H9 (cell line): ENCODE data around the gene ALDH5A1. TPM values are rescaled to one million over a fixed set of nuclear protein-coding genes. Genes with fewer than 3 reads are reported as not detected.

ENCODE experiments used
- DNase-seq: peaks from one replicate; pipeline ENCODE4 v3.0.0-alpha.2; 2017
- H2AFZ ChIP-seq: one replicate; pipeline ENCODE4 v1.6.1; 2013; ENCODE audit warnings: mild to moderate bottlenecking, low read length, control low read depth, moderate library complexity
- H2AK5ac ChIP-seq: 2 replicates; pipeline ENCODE4 v1.6.1; 2013; ENCODE audit warnings: low read length, control low read depth, mixed read lengths; ENCODE audit not compliant: insufficient read length
- H2BK120ac ChIP-seq: one replicate; pipeline ENCODE4 v1.6.1; 2013; ENCODE audit warnings: low read depth, mild to moderate bottlenecking, low read length, control low read depth, inconsistent platforms; ENCODE audit not compliant: poor library complexity, severe bottlenecking
- H2BK12ac ChIP-seq: 2 replicates; pipeline ENCODE4 v1.6.1; 2013; ENCODE audit warnings: low read length, control low read depth, mixed read lengths, low read depth; ENCODE audit not compliant: insufficient read length
- H2BK15ac ChIP-seq: 2 replicates; pipeline ENCODE4 v1.6.1; 2013; ENCODE audit warnings: low read depth, low read length, control low read depth
- H2BK20ac ChIP-seq: one replicate; pipeline ENCODE4 v1.6.1; 2013; ENCODE audit warnings: low read depth, mild to moderate bottlenecking, low read length, control low read depth, inconsistent platforms; ENCODE audit not compliant: poor library complexity, severe bottlenecking
- H2BK5ac ChIP-seq: 2 replicates; pipeline ENCODE4 v1.6.1; 2013; ENCODE audit warnings: low read length, control low read depth, mixed read lengths; ENCODE audit not compliant: insufficient read length
- H3K14ac ChIP-seq: 2 replicates; pipeline ENCODE4 v1.6.1; 2013; ENCODE audit warnings: low read length, control low read depth; ENCODE audit not compliant: insufficient read depth
- H3K18ac ChIP-seq: 2 replicates; pipeline ENCODE4 v1.6.1; 2013; ENCODE audit warnings: low read depth, mild to moderate bottlenecking, mixed read lengths, low read length, control low read depth; ENCODE audit not compliant: insufficient read length
- H3K23ac ChIP-seq: 2 replicates; pipeline ENCODE4 v1.6.1; 2013; ENCODE audit warnings: low read length, control low read depth, mixed read lengths, low read depth; ENCODE audit not compliant: insufficient read length
- H3K23me2 ChIP-seq: 2 replicates; pipeline ENCODE4 v1.6.1; 2013; ENCODE audit warnings: low read depth, mild to moderate bottlenecking, mixed read lengths, low read length, control low read depth; ENCODE audit not compliant: insufficient read length, poor library complexity, severe bottlenecking
- H3K27ac ChIP-seq: 2 replicates; pipeline ENCODE4 v1.5.1; 2013; ENCODE audit warnings: low read length, control low read depth, mixed read lengths, low read depth; ENCODE audit not compliant: insufficient read length
- H3K27me3 ChIP-seq: 2 replicates; pipeline ENCODE4 v1.6.1; 2013; ENCODE audit warnings: low read length, control low read depth, inconsistent platforms; ENCODE audit not compliant: insufficient read depth
- H3K4ac ChIP-seq: 2 replicates; pipeline ENCODE4 v1.6.1; 2013; ENCODE audit warnings: low read depth, mild to moderate bottlenecking, control low read depth, inconsistent platforms, low read length, moderate library complexity
- H3K4me1 ChIP-seq: 2 replicates; pipeline ENCODE4 v1.6.1; 2013; ENCODE audit warnings: low read length, control low read depth, inconsistent platforms; ENCODE audit not compliant: insufficient read depth
- H3K4me2 ChIP-seq: 2 replicates; pipeline ENCODE4 v1.6.1; 2013; ENCODE audit warnings: low read length, control low read depth, mixed read lengths; ENCODE audit not compliant: insufficient read length, insufficient read depth
- H3K56ac ChIP-seq: 2 replicates; pipeline ENCODE4 v1.6.1; 2013; ENCODE audit warnings: low read depth, mild to moderate bottlenecking, mixed read lengths, low read length, control low read depth; ENCODE audit not compliant: insufficient read length
- H3K79me1 ChIP-seq: 2 replicates; pipeline ENCODE4 v1.6.1; 2013; ENCODE audit warnings: low read depth, mild to moderate bottlenecking, moderate library complexity, low read length, control low read depth, inconsistent platforms; ENCODE audit not compliant: insufficient read depth, poor library complexity, severe bottlenecking
- H3K79me2 ChIP-seq: 2 replicates; pipeline ENCODE4 v1.6.1; 2013; ENCODE audit warnings: low read length, control low read depth, inconsistent platforms; ENCODE audit not compliant: insufficient read depth
- H3K9ac ChIP-seq: 2 replicates; pipeline ENCODE4 v1.6.1; 2013; ENCODE audit warnings: low read length, control low read depth, mixed read lengths; ENCODE audit not compliant: insufficient read length; ENCODE audit errors: extremely low read depth
- H3K9me3 ChIP-seq: one replicate; pipeline ENCODE4 v1.6.1; 2013; ENCODE audit warnings: low read depth, low read length, inconsistent platforms; ENCODE audit not compliant: control insufficient read depth
- H3T11ph ChIP-seq: one replicate; pipeline ENCODE4 v1.6.1; 2013; ENCODE audit warnings: mild to moderate bottlenecking, low read length, control low read depth, inconsistent platforms
- H4K20me1 ChIP-seq: one replicate; pipeline ENCODE4 v1.6.1; 2013; ENCODE audit not compliant: control insufficient read depth, insufficient read length, insufficient read depth
- H4K5ac ChIP-seq: 2 replicates; pipeline ENCODE4 v1.6.1; 2013; ENCODE audit warnings: low read depth, mild to moderate bottlenecking, mixed read lengths, low read length, control low read depth; ENCODE audit not compliant: insufficient read length
- H4K8ac ChIP-seq: replicated peaks from 2 replicates; pipeline ENCODE4 v1.6.1; 2013; ENCODE audit warnings: low read length, control low read depth, mixed read lengths, low read depth; ENCODE audit not compliant: insufficient read length
- H4K91ac ChIP-seq: 2 replicates; pipeline ENCODE4 v1.6.1; 2013; ENCODE audit warnings: low read depth, mild to moderate bottlenecking, moderate library complexity, mixed read lengths, low read length, control low read depth; ENCODE audit not compliant: insufficient read length
- H3K27ac Mint-ChIP-seq, 3 experiments: 2 replicates in 2 of 3; 3 replicates in 1 of 3; pipeline ENCODE4 v1.8.0; 2020 to 2021; ENCODE audit warnings: mixed read lengths in 3 of 3, mild to moderate bottlenecking in 1 of 3, moderate library complexity in 1 of 3
- H3K27me3 Mint-ChIP-seq: 2 replicates; pipeline ENCODE4 v1.8.0; 2021; ENCODE audit warnings: low read depth, mild to moderate bottlenecking, moderate library complexity, mixed read lengths
- H3K36me3 Mint-ChIP-seq, 3 experiments: 2 replicates in 2 of 3; 3 replicates in 1 of 3; pipeline ENCODE4 v1.8.0; 2020 to 2021; ENCODE audit warnings: low read depth in 3 of 3, mixed read lengths in 3 of 3; ENCODE audit not compliant: insufficient read depth in 1 of 3
- H3K4me1 Mint-ChIP-seq, 2 experiments: 2 replicates each; pipeline ENCODE4 v1.8.0; 2020; ENCODE audit warnings: mixed read lengths in 2 of 2
- H3K4me3 Mint-ChIP-seq, 2 experiments: 2 replicates in 1 of 2; 3 replicates in 1 of 2; pipeline ENCODE4 v1.8.0; 2020 to 2021; ENCODE audit warnings: mild to moderate bottlenecking in 2 of 2, mixed read lengths in 2 of 2, moderate library complexity in 1 of 2
- H3K9me3 Mint-ChIP-seq, 2 experiments: 2 replicates in 1 of 2; 3 replicates in 1 of 2; pipeline ENCODE4 v1.8.0; 2020; ENCODE audit warnings: mild to moderate bottlenecking in 2 of 2, mixed read lengths in 2 of 2, moderate library complexity in 1 of 2
- total RNA-seq: library from RNA; stranded (reverse); gene quantifications from 2 replicates; pipeline ENCODE4 v1.2.1, GENCODE V29; 2021
- TF ChIP-seq, protein P1 (sequence below): fragments of 200-600 bp; sonication (generic); conservative IDR thresholded peaks from 3 replicates; pipeline ENCODE4 v1.8.0; 2021; ENCODE audit warnings: antibody characterized with exemption, mild to moderate bottlenecking

ALDH5A1 gene
- total RNA-seq, 1 experiment from 2014 or later: 5.4 TPM

DNA sequence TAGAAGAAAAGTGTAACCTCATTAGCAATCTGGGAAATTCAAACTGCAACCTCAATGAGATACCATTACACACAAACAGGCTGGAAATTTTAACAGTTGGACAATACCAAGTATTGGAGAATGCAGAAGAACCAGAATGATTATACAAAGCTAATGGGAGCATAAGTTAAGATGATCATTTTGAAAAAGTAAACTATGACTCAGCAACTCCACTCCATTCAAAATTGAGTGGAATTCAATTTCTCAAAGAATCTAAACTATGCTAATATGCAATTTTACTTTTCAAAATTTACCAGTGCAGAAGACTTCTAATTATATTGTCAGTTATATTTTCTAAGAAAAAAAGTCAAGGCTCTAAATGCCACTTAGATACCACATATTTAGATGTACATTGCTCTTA is 22.6 kb upstream of the ALDH5A1 start:
- H2AK5ac ChIP-seq: no peak overlapping the region
- Mint-ChIP-seq H3K36me3 (no peaks in the 10 kb centered on the region), H3K4me1 (no peaks in the 10 kb centered on the region), H3K27ac (no peak overlapping the region), H3K9me3 (no peaks in the 10 kb centered on the region), H3K4me3 (no peak overlapping the region), H3K27me3 (no peaks in the 10 kb centered on the region)
- H2BK12ac ChIP-seq: no peak overlapping the region
- H3K23ac ChIP-seq: no peak overlapping the region
- no peak overlapping the region for H3K9ac ChIP-seq
- no peaks in the 10 kb centered on the region for H3K9me3 ChIP-seq
- no peaks in the 10 kb centered on the region for H3K79me2 ChIP-seq
- H3K18ac ChIP-seq: no peak overlapping the region
- H2BK120ac ChIP-seq: no peak overlapping the region
- no peak overlapping the region for H4K5ac ChIP-seq
- H4K91ac ChIP-seq: no peak overlapping the region
- H3K4me2 ChIP-seq: no peak overlapping the region
- H3K4ac ChIP-seq: no peak overlapping the region
- no peaks in the 10 kb centered on the region for H3K79me1 ChIP-seq
- no peaks in the 10 kb centered on the region for H3K27me3 ChIP-seq
- H3K14ac ChIP-seq: no peak overlapping the region
- H3K4me1 ChIP-seq: no peaks in the 10 kb centered on the region
- H2BK15ac ChIP-seq: no peak overlapping the region
- TF ChIP-seq, protein P1, sequence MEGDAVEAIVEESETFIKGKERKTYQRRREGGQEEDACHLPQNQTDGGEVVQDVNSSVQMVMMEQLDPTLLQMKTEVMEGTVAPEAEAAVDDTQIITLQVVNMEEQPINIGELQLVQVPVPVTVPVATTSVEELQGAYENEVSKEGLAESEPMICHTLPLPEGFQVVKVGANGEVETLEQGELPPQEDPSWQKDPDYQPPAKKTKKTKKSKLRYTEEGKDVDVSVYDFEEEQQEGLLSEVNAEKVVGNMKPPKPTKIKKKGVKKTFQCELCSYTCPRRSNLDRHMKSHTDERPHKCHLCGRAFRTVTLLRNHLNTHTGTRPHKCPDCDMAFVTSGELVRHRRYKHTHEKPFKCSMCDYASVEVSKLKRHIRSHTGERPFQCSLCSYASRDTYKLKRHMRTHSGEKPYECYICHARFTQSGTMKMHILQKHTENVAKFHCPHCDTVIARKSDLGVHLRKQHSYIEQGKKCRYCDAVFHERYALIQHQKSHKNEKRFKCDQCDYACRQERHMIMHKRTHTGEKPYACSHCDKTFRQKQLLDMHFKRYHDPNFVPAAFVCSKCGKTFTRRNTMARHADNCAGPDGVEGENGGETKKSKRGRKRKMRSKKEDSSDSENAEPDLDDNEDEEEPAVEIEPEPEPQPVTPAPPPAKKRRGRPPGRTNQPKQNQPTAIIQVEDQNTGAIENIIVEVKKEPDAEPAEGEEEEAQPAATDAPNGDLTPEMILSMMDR: no peak
- no peaks in the 10 kb centered on the region for H4K20me1 ChIP-seq
- no peak for DNase-seq
- H2BK20ac ChIP-seq: no peak overlapping the region
- H3K23me2 ChIP-seq: no peaks in the 10 kb centered on the region
- no peak overlapping the region for H2BK5ac ChIP-seq
- H3K27ac ChIP-seq: no peak overlapping the region
- H4K8ac ChIP-seq: no peak overlapping the region
- no peak overlapping the region for H2AFZ ChIP-seq
- no peak overlapping the region for H3T11ph ChIP-seq
- H3K56ac ChIP-seq: no peak overlapping the region
